Measurements from ENCODE around the gene PRR16.

The PRR16 gene

GRCh38 chr5:120464627-120465435, 731 bp downstream of the PRR16 start:
- DNase-seq, result no peak

GRCh38 chr5:120465436-120465961, 1.4 kb downstream of the PRR16 start:
- no peak for DNase-seq

- DNase-seq, result no peak
These were observed 2.4 kb downstream of the PRR16 start for GRCh38 chr5:120466341-120467006.

DNA sequence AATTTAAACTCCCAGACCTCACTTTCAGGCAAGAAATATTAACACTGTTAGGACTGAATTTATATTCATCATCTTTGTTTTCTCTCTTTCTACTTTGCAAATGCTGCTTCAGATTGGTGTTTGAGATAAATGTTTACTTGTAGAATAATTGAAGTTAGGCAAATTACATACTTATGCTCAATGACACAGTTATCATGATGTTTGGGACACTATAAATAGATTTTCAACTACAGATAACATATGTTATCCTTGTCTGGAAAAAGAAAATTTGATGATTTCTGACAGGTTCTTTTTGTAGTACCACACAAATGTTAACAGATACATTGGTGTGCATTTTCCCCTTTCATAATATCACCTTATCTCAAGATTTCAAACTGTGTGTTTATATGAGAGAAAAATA, 7.9 kb downstream of the PRR16 start:
- DNase-seq, result no peak

GRCh38 chr5:120472911-120473310, 8.8 kb downstream of the PRR16 start:
- DNase-seq, result no peak

GRCh38 chr5:120473332-120473731, 9.2 kb downstream of the PRR16 start:
- no peak for DNase-seq

- DNase-seq, result no peak
These were observed 12.0 kb downstream of the PRR16 start for GRCh38 chr5:120476063-120476462.

DNA sequence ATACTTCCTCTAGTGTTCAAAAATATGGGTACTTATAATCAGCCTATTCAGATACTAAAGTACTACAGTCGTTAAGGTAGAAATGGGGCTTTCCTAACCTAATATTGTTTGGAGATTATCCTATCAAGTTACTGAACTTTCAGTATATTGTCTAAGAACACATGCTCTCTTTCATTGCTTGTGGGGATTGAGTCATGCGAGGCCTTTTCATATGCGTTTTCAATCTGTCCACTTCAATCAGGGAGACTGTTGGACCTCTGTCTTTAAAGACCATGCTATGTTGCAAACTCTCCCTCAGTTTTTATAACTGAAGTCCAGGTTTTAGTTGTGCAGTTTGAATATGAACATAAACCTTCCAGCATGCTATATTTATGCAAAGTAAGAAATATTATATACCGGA, 15.0 kb downstream of the PRR16 start:
- DNase-seq, result no peak

DNA sequence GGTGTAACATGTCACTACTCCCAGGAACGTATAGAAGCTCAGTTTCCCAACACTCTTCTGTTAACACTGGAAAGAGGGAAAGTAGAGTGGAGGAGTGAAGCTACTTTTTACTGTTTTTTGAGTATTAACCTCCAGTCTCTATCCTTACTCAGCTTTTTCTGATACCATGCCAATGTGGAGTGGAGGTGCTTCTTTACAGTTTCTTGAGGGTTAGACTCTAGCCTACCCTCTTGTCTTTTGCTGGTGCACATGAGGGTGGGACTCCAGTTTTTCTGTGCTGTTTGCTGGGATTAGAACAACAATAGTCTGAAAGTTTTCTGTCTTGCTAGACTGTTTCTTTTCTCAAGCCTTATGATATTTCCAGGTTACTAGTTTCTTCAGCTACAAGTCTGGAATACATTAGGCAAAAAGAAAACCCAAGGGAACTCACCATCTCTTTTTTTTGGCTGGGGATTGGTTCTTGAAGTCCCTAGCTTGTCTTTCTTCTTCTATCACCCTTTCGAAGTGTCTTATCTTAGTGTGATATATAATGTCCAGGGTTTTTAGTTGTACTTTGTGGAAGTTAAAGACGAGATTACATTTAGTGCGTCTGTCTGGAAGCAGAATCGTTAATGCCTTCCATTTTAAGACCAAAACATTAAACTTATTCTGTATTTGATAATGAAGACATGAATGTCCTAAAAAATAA, 35.9 kb downstream of the PRR16 start:
- DNase-seq, result no peak

DNA sequence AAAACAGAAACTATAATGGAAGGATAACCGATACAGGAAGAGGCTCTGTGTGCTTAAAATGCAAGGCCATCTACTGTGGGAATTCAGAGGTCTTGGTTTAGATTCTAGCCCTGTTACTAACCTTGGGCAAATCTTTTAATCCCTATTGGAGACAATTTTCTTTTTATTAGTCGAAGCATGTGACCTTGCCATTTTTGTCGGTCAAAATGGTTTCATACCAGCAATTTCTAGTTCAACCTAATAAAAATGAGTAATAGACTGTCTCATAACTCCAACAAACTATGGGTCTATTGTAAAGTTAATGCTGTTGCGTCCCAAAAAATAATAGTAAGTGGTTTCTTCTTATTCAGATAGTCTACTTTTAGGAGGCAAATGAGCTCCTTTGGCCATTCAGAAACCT, 38.4 kb downstream of the PRR16 start:
- no peak for DNase-seq

GRCh38 chr5:120503341-120503740, 39.2 kb downstream of the PRR16 start:
- no peak for DNase-seq

GRCh38 chr5:120504057-120504456, 40.0 kb downstream of the PRR16 start:
- no peak for DNase-seq

GRCh38 chr5:120507197-120507596, 43.1 kb downstream of the PRR16 start:
- DNase-seq, result no peak

DNA sequence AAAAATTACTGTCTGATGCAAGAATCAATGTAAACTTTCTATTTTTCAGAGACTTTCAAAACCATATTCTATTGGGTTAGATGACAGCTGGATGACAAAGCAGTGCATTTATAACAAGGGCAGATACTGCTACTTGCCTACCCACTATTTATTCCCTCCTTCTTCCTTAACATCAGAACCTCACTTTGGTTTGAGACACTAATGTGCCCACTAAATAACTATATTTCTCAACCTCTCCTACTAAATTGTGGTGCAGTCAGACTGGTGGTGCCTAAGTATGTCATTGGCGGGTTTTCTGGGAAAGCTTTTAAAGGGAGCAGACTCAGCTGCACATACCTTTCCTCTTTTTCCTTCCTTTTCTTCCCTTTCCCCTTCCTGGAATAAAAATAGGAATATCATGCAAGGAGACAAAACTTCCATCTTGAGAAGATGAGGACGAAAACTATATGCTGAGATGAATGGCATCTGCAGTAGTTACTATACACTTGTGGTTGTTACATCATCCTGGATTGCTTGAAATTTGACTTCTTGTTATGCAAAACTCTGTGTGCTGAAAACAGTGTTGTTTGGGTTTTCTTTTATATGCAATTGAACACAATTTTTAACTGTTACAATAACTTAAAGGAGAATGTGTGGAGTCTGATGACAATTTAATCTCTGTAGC, 43.8 kb downstream of the PRR16 start:
- no peak for DNase-seq

GRCh38 chr5:120509053-120509452, 45.0 kb downstream of the PRR16 start:
- DNase-seq, result no peak

GRCh38 chr5:120510098-120510637, 46.1 kb downstream of the PRR16 start:
- no peak for DNase-seq

GRCh38 chr5:120510994-120511686, 47.0 kb downstream of the PRR16 start:
- no peak for DNase-seq

- DNase-seq, result no peak
These were observed 48.0 kb downstream of the PRR16 start for GRCh38 chr5:120512068-120512467.

DNA sequence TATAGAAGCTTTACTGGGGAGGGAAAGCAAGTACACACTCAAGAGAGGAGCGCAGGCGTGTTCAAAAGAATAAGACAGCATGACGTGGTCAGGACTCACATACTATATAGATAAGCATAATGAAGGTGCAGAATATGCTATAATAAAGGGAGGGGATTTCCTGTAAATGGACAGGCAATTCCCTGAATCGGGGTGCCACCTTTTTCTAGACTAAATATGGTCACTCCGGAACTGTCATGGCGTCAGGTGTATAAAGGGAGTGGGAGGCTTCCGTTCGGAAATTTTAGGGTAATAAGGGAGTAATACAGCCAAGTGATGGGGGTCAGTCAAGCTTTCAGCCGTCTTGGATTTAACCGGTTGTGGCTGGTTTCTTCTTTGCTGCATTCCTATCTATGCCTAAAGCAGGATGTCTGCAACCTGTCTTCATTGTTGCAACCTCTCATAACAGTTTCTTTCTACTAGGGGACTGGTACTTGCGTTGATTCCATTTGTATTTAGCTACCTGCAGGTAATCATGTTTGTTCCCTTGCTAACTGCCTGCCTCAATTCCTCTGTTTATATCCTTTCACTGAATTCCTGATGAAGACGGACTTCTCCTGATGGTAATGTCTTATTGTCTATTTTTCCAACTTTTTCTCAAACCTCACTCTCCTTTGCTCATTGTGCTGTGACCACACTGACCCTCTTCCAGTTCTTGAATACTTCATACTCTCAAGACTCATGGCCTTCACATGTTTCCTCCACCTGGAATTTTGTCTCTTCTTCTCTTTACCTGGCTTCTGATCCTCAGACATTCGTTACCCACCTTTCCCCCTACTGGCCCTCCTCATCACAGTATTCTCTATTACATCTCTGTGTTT, 48.9 kb downstream of the PRR16 start:
- DNase-seq, result no peak

GRCh38 chr5:120516805-120517204, 52.7 kb downstream of the PRR16 start:
- no peak for DNase-seq

GRCh38 chr5:120517607-120518252, 53.6 kb downstream of the PRR16 start:
- DNase-seq, result no peak

All from stimulated activated CD4-positive, alpha-beta T cell treated with anti-CD3 and anti-CD28 coated beads, Interleukin-12 subunit alpha, Interleukin-12 subunit beta, amount 100 ng/mL, for 4 hours (primary cell).